Fibroblast of lung (primary cell): ENCODE results near the gene RIBC1.

Source experiments
- CTCF ChIP-seq, 2 donors: IDR thresholded peaks in 1 of 2; conservative IDR thresholded peaks in 1 of 2; 1 replicate in 1 of 2; 2 replicates in 1 of 2; pipeline ENCODE4 v1.5.1; 2011 to 2012; ENCODE audit warnings: low read length in 2 of 2, control low read depth in 1 of 2, inconsistent platforms in 1 of 2, low read depth in 1 of 2, mild to moderate bottlenecking in 1 of 2
- EZH2 ChIP-seq: IDR thresholded peaks from 2 replicates; pipeline ENCODE4 v1.5.1; 2012; ENCODE audit warnings: low read length, control low read depth, mild to moderate bottlenecking; ENCODE audit errors: missing control alignments

GRCh38 chrX:53479301-53479700 is 56.6 kb downstream of the RIBC1 start:
- no peak for TF ChIP-seq CTCF (conservative IDR thresholded peaks at IDR 0.05 in 1 of 2, IDR thresholded peaks at IDR 0.05 in 1 of 2; ENCODE audit: low read depth in 1 of 2, low read length in 2 of 2)
- TF ChIP-seq EZH2: no peak
